Measurements from ENCODE around the gene SMU1.

The SMU1 gene

GRCh38 chr9:33106372-33106771 is 29.9 kb upstream of the SMU1 start:
- Histone ChIP-seq H3K4me2 (ENCODE audit: low read depth, low read length, poor library complexity, severe bottlenecking) (no peak overlapping the region), H2AFZ (ENCODE audit: low read depth, low read length, severe bottlenecking) (no peak overlapping the region), H3K79me2 (ENCODE audit: insufficient read depth, low read length) (no peaks in the 10 kb centered on the region), H3K9ac (ENCODE audit: low read length) (no peak overlapping the region), H3K4me3 (ENCODE audit: insufficient read depth, low read length, poor library complexity, severe bottlenecking) (no peak overlapping the region), H3K27me3 (ENCODE audit: low read length) (no peaks in the 10 kb centered on the region), H3F3A (ENCODE audit: insufficient read depth) (no peaks in the 10 kb centered on the region), H3K9me3 (ENCODE audit: insufficient read depth, low read length) (no peaks in the 10 kb centered on the region), H3K36me3 (ENCODE audit: low read length) (no peaks in the 10 kb centered on the region), H3K9me2 (replicated peaks; ENCODE audit: insufficient read depth, low read length) (no peaks in the 10 kb centered on the region), H3K27ac (ENCODE audit: low read depth, low read length) (no peak overlapping the region), H4K20me1 (ENCODE audit: low read depth, low read length) (no peaks in the 10 kb centered on the region)
- TF ChIP-seq CTCF (IDR thresholded peaks at IDR 0.05; ENCODE audit: insufficient read depth, low read length, poor library complexity, severe bottlenecking): no peak
- TF ChIP-seq EZH2phosphoT487 (conservative IDR thresholded peaks at IDR 0.05; ENCODE audit: low read length): no peak

- Histone ChIP-seq H3F3A (ENCODE audit: insufficient read depth) (no peaks in the 10 kb centered on the region), H3K9me2 (replicated peaks; ENCODE audit: insufficient read depth, low read length) (no peaks in the 10 kb centered on the region), H3K4me3 (ENCODE audit: insufficient read depth, low read length, poor library complexity, severe bottlenecking) (no peak overlapping the region), H4K20me1 (ENCODE audit: low read depth, low read length) (no peaks in the 10 kb centered on the region), H3K27me3 (ENCODE audit: low read length) (no peaks in the 10 kb centered on the region), H3K79me2 (ENCODE audit: insufficient read depth, low read length) (no peaks in the 10 kb centered on the region), H3K4me2 (ENCODE audit: low read depth, low read length, poor library complexity, severe bottlenecking) (no peak overlapping the region), H3K27ac (ENCODE audit: low read depth, low read length) (no peak overlapping the region), H3K36me3 (ENCODE audit: low read length) (no peaks in the 10 kb centered on the region), H3K9ac (ENCODE audit: low read length) (no peak overlapping the region), H3K9me3 (ENCODE audit: insufficient read depth, low read length) (no peaks in the 10 kb centered on the region), H2AFZ (ENCODE audit: low read depth, low read length, severe bottlenecking) (no peak overlapping the region)
- no peak for TF ChIP-seq CTCF (IDR thresholded peaks at IDR 0.05; ENCODE audit: insufficient read depth, low read length, poor library complexity, severe bottlenecking)
- TF ChIP-seq EZH2phosphoT487 (conservative IDR thresholded peaks at IDR 0.05; ENCODE audit: low read length): no peak
These were observed 29.5 kb upstream of the SMU1 start for GRCh38 chr9:33105959-33106358.

GRCh38 chr9:33105504-33105903 is 29.0 kb upstream of the SMU1 start:
- H3K27me3 ChIP-seq (ENCODE audit: low read length): no peaks in the 10 kb centered on the region
- H3K27ac ChIP-seq (ENCODE audit: low read depth, low read length): no peak overlapping the region
- no peaks in the 10 kb centered on the region for H3K36me3 ChIP-seq (ENCODE audit: low read length)
- no peak for TF ChIP-seq EZH2phosphoT487 (conservative IDR thresholded peaks at IDR 0.05; ENCODE audit: low read length)
- TF ChIP-seq CTCF (IDR thresholded peaks at IDR 0.05; ENCODE audit: insufficient read depth, low read length, poor library complexity, severe bottlenecking): no peak
- H2AFZ ChIP-seq (ENCODE audit: low read depth, low read length, severe bottlenecking): no peak overlapping the region
- no peaks in the 10 kb centered on the region for H3F3A ChIP-seq (ENCODE audit: insufficient read depth)
- no peaks in the 10 kb centered on the region for H4K20me1 ChIP-seq (ENCODE audit: low read depth, low read length)
- no peaks in the 10 kb centered on the region for H3K9me3 ChIP-seq (ENCODE audit: insufficient read depth, low read length)
- no peak overlapping the region for H3K4me3 ChIP-seq (ENCODE audit: insufficient read depth, low read length, poor library complexity, severe bottlenecking)
- no peaks in the 10 kb centered on the region for H3K9me2 ChIP-seq (replicated peaks; ENCODE audit: insufficient read depth, low read length)
- H3K4me2 ChIP-seq (ENCODE audit: low read depth, low read length, poor library complexity, severe bottlenecking): no peak overlapping the region
- H3K79me2 ChIP-seq (ENCODE audit: insufficient read depth, low read length): no peaks in the 10 kb centered on the region
- no peak overlapping the region for H3K9ac ChIP-seq (ENCODE audit: low read length)

- no peaks in the 10 kb centered on the region for H3K9me2 ChIP-seq (replicated peaks; ENCODE audit: insufficient read depth, low read length)
- H4K20me1 ChIP-seq (ENCODE audit: low read depth, low read length): no peaks in the 10 kb centered on the region
- H3K4me3 ChIP-seq (ENCODE audit: insufficient read depth, low read length, poor library complexity, severe bottlenecking): no peak overlapping the region
- H3K9me3 ChIP-seq (ENCODE audit: insufficient read depth, low read length): no peaks in the 10 kb centered on the region
- no peaks in the 10 kb centered on the region for H3F3A ChIP-seq (ENCODE audit: insufficient read depth)
- H3K36me3 ChIP-seq (ENCODE audit: low read length): no peaks in the 10 kb centered on the region
- no peak for TF ChIP-seq CTCF (IDR thresholded peaks at IDR 0.05; ENCODE audit: insufficient read depth, low read length, poor library complexity, severe bottlenecking)
- no peak for TF ChIP-seq EZH2phosphoT487 (conservative IDR thresholded peaks at IDR 0.05; ENCODE audit: low read length)
- H3K4me2 ChIP-seq (ENCODE audit: low read depth, low read length, poor library complexity, severe bottlenecking): no peak overlapping the region
- no peaks in the 10 kb centered on the region for H3K27me3 ChIP-seq (ENCODE audit: low read length)
- H2AFZ ChIP-seq (ENCODE audit: low read depth, low read length, severe bottlenecking): no peak overlapping the region
- no peak overlapping the region for H3K27ac ChIP-seq (ENCODE audit: low read depth, low read length)
- H3K79me2 ChIP-seq (ENCODE audit: insufficient read depth, low read length): no peaks in the 10 kb centered on the region
- H3K9ac ChIP-seq (ENCODE audit: low read length): no peak overlapping the region
These were observed 27.9 kb upstream of the SMU1 start for GRCh38 chr9:33104401-33104800.

Measured in SU-DHL-6 (cell line).